ENCODE results near the gene LTBP4. TPM values are rescaled to one million over a fixed set of nuclear protein-coding genes. Genes with fewer than 3 reads are reported as not detected.
A peak's percentile ranks its signal among the peaks of the same experiment; 100 is the strongest.

Gene LTBP4
- total RNA-seq, 1 experiment from 2014 or later = 26.5 TPM

- Histone ChIP-seq H3K9me3 (no peaks in the 10 kb centered on the region), H3K4me3 (peak overlapping the region; percentile 38), H3K36me3 (no peaks in the 10 kb centered on the region), H3K27me3 (0 out of 2 replicates have a peak, but pooled peaks cover 5% of the 10 kb centered on the region)
- peak; percentile 99 for DNase-seq
Observed at GRCh38 chr19:40603389-40604170, 2.4 kb downstream of the LTBP4 start.

GRCh38 chr19:40604171-40604646 is 3.0 kb downstream of the LTBP4 start:
- DNase-seq = no peak
- no peaks in the 10 kb centered on the region for H3K36me3 ChIP-seq
- 0 out of 2 replicates have a peak, but pooled peaks cover 1% of the 10 kb centered on the region for H3K27me3 ChIP-seq
- no peaks in the 10 kb centered on the region for H3K9me3 ChIP-seq
- H3K4me3 ChIP-seq = no peak overlapping the region

- Histone ChIP-seq H3K4me3 (peak overlapping the region; percentile 46), H3K27me3 (no peaks in the 10 kb centered on the region), H3K9me3 (no peaks in the 10 kb centered on the region), H3K36me3 (no peaks in the 10 kb centered on the region)
- no peak for DNase-seq
Observed at GRCh38 chr19:40604647-40605215, 3.6 kb downstream of the LTBP4 start.

GRCh38 chr19:40605216-40605971 is 4.2 kb downstream of the LTBP4 start:
- H3K27me3 ChIP-seq = no peaks in the 10 kb centered on the region
- DNase-seq = peak; percentile 91
- H3K36me3 ChIP-seq = no peaks in the 10 kb centered on the region
- H3K4me3 ChIP-seq = peak overlapping the region; percentile 46
- H3K9me3 ChIP-seq = no peaks in the 10 kb centered on the region

GRCh38 chr19:40607311-40608239 is 6.4 kb downstream of the LTBP4 start:
- Histone ChIP-seq H3K27me3 (no peaks in the 10 kb centered on the region), H3K36me3 (peaks cover 8% of the 10 kb centered on the region), H3K4me3 (no peak overlapping the region), H3K9me3 (no peaks in the 10 kb centered on the region)
- DNase-seq = no peak

- Histone ChIP-seq H3K9me3 (no peaks in the 10 kb centered on the region), H3K27me3 (no peaks in the 10 kb centered on the region), H3K36me3 (peaks cover 15% of the 10 kb centered on the region), H3K4me3 (no peak overlapping the region)
- DNase-seq = no peak
Observed at GRCh38 chr19:40608240-40608621, 7.1 kb downstream of the LTBP4 start.

- Histone ChIP-seq H3K4me3 (peak overlapping the region; percentile 57; the same call in 1 of the 2 replicates), H3K27me3 (no peaks in the 10 kb centered on the region), H3K9me3 (no peaks in the 10 kb centered on the region), H3K36me3 (peaks cover 22% of the 10 kb centered on the region)
- DNase-seq = no peak
Observed at GRCh38 chr19:40608957-40609356, 7.8 kb downstream of the LTBP4 start.

GRCh38 chr19:40609561-40610395 is 8.6 kb downstream of the LTBP4 start:
- Histone ChIP-seq H3K36me3 (peaks cover 27% of the 10 kb centered on the region), H3K9me3 (no peaks in the 10 kb centered on the region), H3K4me3 (peak overlapping the region; percentile 57), H3K27me3 (no peaks in the 10 kb centered on the region)
- DNase-seq = peak; percentile 98

- DNase-seq = peak; percentile 80
- no peaks in the 10 kb centered on the region for H3K9me3 ChIP-seq
- no peaks in the 10 kb centered on the region for H3K27me3 ChIP-seq
- peaks cover 30% of the 10 kb centered on the region for H3K36me3 ChIP-seq
- H3K4me3 ChIP-seq = peak overlapping the region; percentile 57
Observed at GRCh38 chr19:40610396-40611064, 9.4 kb downstream of the LTBP4 start.

GRCh38 chr19:40611096-40611495 is 9.9 kb downstream of the LTBP4 start:
- Histone ChIP-seq H3K9me3 (no peaks in the 10 kb centered on the region), H3K27me3 (no peaks in the 10 kb centered on the region), H3K4me3 (peak overlapping the region; percentile 57), H3K36me3 (peaks cover 34% of the 10 kb centered on the region)
- DNase-seq = peak; percentile 80

- peaks cover 42% of the 10 kb centered on the region for H3K36me3 ChIP-seq
- H3K9me3 ChIP-seq = no peaks in the 10 kb centered on the region
- no peaks in the 10 kb centered on the region for H3K27me3 ChIP-seq
- DNase-seq = no peak
- H3K4me3 ChIP-seq = peak overlapping the region; percentile 57
Observed at GRCh38 chr19:40611900-40612698, 10.9 kb downstream of the LTBP4 start.

GRCh38 chr19:40612831-40613689 is 11.9 kb downstream of the LTBP4 start:
- peak overlapping the region; percentile 54 for H3K4me3 ChIP-seq
- H3K9me3 ChIP-seq = no peaks in the 10 kb centered on the region
- peak; percentile 57 for DNase-seq
- H3K36me3 ChIP-seq = peaks cover 47% of the 10 kb centered on the region
- H3K27me3 ChIP-seq = no peaks in the 10 kb centered on the region

All from MG63 (cell line).